D721Med (cell line): ENCODE results near the gene PDE11A.

ENCODE experiments used
- DNase-seq: peaks from one replicate; pipeline ENCODE4 v3.0.0; 2011; ENCODE audit warnings: low spot score; ENCODE audit not compliant: insufficient read length
- FAIRE-seq: peaks from 2 replicates; lab custom pipeline; 2011; peaks lifted over from hg19 to GRCh38; lab: Jason Lieb, UNC
- TF ChIP-seq, protein P1 (sequence below): IDR thresholded peaks from 2 replicates; pipeline ENCODE4 v1.5.1; 2012; ENCODE audit warnings: mild to moderate bottlenecking, control low read depth; ENCODE audit not compliant: insufficient read depth; ENCODE audit errors: missing control alignments

Gene PDE11A

DNA sequence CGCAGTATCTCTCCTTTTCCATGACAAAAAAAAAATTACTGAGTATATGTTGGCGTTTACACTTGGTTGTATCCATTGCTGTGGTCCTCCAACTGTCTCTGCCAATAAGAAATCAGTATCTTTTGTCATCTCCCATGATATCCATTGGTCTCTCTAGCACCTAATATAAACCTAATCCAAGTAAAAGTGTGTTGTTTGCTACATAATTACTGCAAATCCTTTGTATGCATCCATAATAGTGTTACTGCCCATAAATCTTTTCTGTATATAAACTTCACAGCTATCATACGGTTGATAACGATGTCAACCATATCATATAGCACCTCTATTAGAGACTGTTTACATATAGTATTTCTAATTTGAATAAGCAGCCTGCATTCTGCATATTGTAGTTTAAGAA lies 453.1 kb downstream of the PDE11A start:
- TF ChIP-seq, protein P1, sequence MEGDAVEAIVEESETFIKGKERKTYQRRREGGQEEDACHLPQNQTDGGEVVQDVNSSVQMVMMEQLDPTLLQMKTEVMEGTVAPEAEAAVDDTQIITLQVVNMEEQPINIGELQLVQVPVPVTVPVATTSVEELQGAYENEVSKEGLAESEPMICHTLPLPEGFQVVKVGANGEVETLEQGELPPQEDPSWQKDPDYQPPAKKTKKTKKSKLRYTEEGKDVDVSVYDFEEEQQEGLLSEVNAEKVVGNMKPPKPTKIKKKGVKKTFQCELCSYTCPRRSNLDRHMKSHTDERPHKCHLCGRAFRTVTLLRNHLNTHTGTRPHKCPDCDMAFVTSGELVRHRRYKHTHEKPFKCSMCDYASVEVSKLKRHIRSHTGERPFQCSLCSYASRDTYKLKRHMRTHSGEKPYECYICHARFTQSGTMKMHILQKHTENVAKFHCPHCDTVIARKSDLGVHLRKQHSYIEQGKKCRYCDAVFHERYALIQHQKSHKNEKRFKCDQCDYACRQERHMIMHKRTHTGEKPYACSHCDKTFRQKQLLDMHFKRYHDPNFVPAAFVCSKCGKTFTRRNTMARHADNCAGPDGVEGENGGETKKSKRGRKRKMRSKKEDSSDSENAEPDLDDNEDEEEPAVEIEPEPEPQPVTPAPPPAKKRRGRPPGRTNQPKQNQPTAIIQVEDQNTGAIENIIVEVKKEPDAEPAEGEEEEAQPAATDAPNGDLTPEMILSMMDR: no peak
- no peak for DNase-seq
- no peak for FAIRE-seq

DNA sequence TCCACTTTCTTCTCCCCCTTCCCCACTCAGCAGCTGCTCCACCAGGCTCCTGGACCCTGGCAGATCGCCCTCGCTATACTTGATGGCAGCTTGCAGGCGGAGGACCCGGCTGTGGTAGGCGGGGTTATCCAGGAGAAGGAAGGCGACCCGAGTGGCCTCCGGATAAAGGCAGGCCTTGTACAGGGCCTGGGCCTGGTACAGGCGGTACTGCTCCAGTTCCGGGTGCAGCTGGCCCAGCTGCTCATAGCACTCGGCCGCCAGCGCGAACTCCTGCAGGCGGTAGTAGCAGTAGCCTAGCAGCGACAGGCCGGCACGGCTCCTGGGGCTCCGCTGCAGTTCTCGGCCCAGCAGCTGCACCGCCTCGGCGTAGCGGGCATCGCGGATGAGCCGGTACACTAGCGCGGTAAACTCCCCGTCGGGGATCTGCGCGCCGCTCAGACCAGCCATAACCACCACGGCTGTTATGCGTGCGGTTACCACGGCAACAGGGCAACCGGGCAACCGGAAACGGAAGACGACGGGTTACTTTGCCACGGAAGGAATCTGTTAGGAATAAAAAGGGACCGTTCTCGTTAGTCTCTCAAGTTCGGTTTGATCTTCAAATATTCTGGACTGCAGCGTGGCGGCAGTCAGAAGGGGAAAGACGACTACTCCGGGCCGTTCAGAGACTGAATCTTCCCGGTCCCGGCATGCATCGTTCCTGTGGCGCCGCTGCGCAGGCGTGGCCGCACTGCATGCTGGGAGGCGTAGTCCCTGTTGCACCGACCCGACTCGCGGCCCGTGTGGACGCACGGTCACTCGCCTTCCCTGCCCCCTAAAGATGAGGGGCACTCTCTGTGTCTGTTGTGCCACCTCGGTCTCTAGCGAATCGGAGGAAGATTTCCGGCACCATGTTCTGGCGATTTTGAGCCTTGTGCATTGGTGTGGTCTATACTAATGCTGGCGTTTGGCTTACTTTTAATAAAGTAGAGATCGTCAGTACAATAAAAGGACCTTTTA lies 454.0 kb downstream of the PDE11A start:
- FAIRE-seq (no peak), DNase-seq (peak; percentile 64)
- TF ChIP-seq, protein P1: no peak

DNA sequence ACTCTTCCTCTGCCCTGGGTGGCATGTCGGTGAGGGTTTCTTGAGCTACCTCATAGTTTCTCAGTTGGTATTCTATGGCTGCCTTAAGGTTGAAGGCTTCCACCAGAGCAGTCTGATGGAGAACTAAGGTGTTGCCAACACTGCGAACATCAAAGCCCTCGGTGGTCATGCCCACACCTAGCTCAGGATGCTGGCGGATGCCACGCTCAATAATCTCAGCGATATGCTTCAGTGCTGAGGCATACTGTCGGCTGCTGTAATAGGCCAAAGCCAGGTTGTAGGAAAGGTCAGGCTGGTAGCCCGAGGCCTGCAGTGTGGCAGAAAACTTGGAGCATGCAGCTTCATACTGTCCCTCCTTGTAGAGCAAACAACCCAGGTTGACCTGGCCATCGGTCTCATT lies 454.7 kb downstream of the PDE11A start:
- FAIRE-seq (no peak), DNase-seq (no peak)
- TF ChIP-seq, protein P1: no peak

DNA sequence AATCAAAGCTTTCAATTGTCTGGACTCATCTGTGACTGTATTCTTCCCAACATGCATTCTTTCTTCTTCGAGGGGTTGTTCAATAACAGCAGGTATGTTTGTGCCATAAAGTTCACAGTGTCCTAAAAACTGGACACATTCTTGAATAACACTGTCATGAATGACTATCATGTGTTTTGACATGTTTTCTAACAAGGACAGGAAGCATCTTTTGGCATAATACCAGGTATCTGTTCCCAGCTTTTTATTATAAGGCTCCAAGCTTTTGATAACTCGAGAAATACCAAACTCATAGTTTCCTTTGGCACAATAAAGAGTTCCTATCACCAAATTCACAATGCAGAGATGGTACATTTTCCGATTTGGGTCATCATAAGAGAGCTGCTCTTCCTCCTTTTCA lies 455.8 kb downstream of the PDE11A start:
- TF ChIP-seq, protein P1: no peak
- no peak for DNase-seq
- FAIRE-seq: no peak

DNA sequence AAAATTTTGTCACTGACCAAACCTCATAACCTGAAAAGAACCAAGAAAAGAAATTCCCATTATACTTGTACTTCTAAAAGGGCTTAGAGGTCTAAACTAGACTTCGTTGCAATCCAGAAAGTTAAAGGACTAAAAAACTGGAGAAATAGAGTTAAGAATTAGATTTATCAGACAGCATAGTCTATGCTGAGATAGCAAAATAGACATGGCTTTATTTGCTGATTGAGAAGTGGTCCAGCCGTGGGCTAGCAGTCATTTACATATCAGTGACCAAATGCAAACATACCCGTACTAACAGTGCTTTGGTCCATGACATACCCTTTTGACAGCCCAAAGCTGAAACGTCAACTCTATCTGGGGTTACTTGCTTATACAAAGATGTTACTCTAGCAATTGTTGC lies 456.5 kb downstream of the PDE11A start:
- TF ChIP-seq, protein P1: no peak
- FAIRE-seq: no peak
- DNase-seq: no peak

DNA sequence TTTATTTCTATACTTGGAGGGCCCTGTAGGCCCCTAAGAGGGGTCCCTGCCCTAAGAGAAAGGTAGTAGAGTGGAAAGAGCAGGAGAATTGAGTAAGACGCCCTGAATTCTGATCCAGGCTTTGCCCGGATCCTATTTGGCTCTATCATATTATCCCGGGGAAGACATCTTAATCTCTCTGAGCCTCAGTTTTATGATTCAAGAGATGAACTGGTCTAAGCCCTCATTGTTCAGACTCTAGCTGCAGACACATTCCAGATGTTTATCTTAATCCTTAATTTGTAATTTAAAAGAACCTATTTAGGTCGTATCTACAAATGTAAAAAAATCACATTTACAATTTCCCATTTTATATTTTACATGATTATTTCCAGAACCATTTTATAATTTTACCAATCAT lies 459.9 kb downstream of the PDE11A start:
- TF ChIP-seq, protein P1: no peak
- FAIRE-seq (peak; percentile 88), DNase-seq (no peak)
